ENCODE results near the gene XRN2. TPM values are rescaled to one million over a fixed set of nuclear protein-coding genes. Genes with fewer than 3 reads are reported as not detected.

Gene XRN2
- polyA plus RNA-seq, 3 donors, result 53.1 to 111 (median 101) TPM

DNA sequence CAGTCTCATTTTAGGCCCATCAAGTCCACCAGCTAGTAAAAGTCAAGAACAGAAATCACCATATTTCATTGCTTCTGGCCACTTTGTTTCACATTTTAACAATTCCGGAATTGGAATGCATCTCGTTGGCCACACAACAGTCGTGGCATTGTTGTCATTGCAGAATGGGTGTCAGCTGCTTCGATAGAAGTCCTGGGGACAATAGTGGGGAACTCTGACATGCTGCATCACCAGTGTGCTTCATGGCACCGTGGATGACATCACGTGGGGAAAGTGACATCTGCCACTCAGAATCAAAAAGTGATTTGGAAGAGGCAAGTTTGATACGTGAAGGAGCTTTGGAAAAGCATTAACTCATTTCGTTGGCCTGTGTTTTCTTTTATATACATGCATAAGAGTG is 43.8 kb upstream of the XRN2 start:
- WGBS (ENCODE audit: insufficient coverage), result 96% methylated on average over 5 of the region's 8 CpGs
- no peak overlapping the region for H3K9ac ChIP-seq (ENCODE audit: insufficient read depth, low read length, poor library complexity, severe bottlenecking)
- H3K9me3 ChIP-seq (replicated peaks in 1 of 2; ENCODE audit: control insufficient read depth in 1 of 2, insufficient read depth in 1 of 2, low read length in 2 of 2), result no peaks in the 10 kb centered on the region
- no peak for DNase-seq
- no peaks in the 10 kb centered on the region for H3K36me3 ChIP-seq (replicated peaks in 1 of 2; ENCODE audit: control insufficient read depth in 1 of 2, insufficient read depth in 2 of 2, low read length in 2 of 2)
- no peak overlapping the region for H3K27ac ChIP-seq (ENCODE audit: low read depth in 1 of 2, low read length in 2 of 2)
- H4K20me1 ChIP-seq (ENCODE audit: insufficient read depth, low read length), result no peaks in the 10 kb centered on the region
- Mint-ChIP-seq H3K27me3 (ENCODE audit: low read depth in 3 of 3) (peaks cover 3 to 9% (median 6%) of the 10 kb centered on the region in 3 donors), H3K4me3 (no peak overlapping the region), H3K9me3 (peaks cover 0 to 6% (median 0%) of the 10 kb centered on the region in 7 donors), H3K36me3 (no peaks in the 10 kb centered on the region), H3K4me1 (no peaks in the 10 kb centered on the region), H3K27ac (no peak overlapping the region)
- H3K4me1 ChIP-seq (ENCODE audit: control insufficient read depth in 1 of 2, insufficient read depth in 2 of 2, low read length in 2 of 2), result no peaks in the 10 kb centered on the region
- H3K79me2 ChIP-seq (ENCODE audit: insufficient read depth, low read length), result no peaks in the 10 kb centered on the region
- no peak overlapping the region for H2AFZ ChIP-seq (ENCODE audit: insufficient read depth, low read depth, low read length, poor library complexity, severe bottlenecking)
- TF ChIP-seq, protein P1, sequence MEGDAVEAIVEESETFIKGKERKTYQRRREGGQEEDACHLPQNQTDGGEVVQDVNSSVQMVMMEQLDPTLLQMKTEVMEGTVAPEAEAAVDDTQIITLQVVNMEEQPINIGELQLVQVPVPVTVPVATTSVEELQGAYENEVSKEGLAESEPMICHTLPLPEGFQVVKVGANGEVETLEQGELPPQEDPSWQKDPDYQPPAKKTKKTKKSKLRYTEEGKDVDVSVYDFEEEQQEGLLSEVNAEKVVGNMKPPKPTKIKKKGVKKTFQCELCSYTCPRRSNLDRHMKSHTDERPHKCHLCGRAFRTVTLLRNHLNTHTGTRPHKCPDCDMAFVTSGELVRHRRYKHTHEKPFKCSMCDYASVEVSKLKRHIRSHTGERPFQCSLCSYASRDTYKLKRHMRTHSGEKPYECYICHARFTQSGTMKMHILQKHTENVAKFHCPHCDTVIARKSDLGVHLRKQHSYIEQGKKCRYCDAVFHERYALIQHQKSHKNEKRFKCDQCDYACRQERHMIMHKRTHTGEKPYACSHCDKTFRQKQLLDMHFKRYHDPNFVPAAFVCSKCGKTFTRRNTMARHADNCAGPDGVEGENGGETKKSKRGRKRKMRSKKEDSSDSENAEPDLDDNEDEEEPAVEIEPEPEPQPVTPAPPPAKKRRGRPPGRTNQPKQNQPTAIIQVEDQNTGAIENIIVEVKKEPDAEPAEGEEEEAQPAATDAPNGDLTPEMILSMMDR (IDR thresholded peaks at IDR 0.05), result no peak
- intact Hi-C loops (cut with micrococcal nuclease), result no loop called here
- no peaks in the 10 kb centered on the region for H3K27me3 ChIP-seq (ENCODE audit: control insufficient read depth in 2 of 2, insufficient read depth in 2 of 2, low read length in 2 of 2)
- no peak overlapping the region for H3K4me3 ChIP-seq (replicated peaks in 1 of 3; ENCODE audit: low read depth in 2 of 3, low read length in 3 of 3)
- H3K4me2 ChIP-seq (replicated peaks; ENCODE audit: extremely low read depth, low read length, poor library complexity, severe bottlenecking), result no peak overlapping the region

DNA sequence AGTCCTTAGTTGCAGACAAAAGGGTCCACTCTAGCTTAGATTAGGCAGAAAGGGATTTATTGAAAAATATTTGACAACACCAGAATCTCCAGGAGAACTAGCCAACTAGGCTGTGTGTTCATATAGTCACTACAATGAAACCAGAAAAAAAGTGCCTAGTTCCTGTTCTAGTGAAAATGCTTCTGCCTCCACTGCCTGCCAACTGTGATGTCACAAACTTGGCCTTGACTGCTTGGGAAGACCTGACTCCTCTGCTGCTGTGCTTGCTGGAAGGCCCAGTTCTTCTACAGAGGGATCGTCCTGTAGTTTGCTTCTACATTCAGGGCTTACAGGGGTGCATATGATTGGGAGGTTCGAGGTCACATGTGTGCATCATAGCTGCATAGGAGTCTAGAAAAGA is 40.3 kb upstream of the XRN2 start:
- peaks cover 0 to 12% of the 10 kb centered on the region in 2 donors for H3K9me3 ChIP-seq (replicated peaks in 1 of 2; ENCODE audit: control insufficient read depth in 1 of 2, insufficient read depth in 1 of 2, low read length in 2 of 2)
- H2AFZ ChIP-seq (ENCODE audit: insufficient read depth, low read depth, low read length, poor library complexity, severe bottlenecking), result no peak overlapping the region
- no peaks in the 10 kb centered on the region for H3K36me3 ChIP-seq (replicated peaks in 1 of 2; ENCODE audit: control insufficient read depth in 1 of 2, insufficient read depth in 2 of 2, low read length in 2 of 2)
- H3K27ac ChIP-seq (ENCODE audit: low read depth in 1 of 2, low read length in 2 of 2), result no peak overlapping the region
- H3K4me1 Mint-ChIP-seq, result no peaks in the 10 kb centered on the region
- no peak overlapping the region for H3K4me3 Mint-ChIP-seq
- 83% methylated on average over 1 of the region's 2 CpGs for WGBS (ENCODE audit: insufficient coverage)
- H3K27me3 ChIP-seq (ENCODE audit: control insufficient read depth in 2 of 2, insufficient read depth in 2 of 2, low read length in 2 of 2), result no peaks in the 10 kb centered on the region
- H3K36me3 Mint-ChIP-seq, result no peaks in the 10 kb centered on the region
- TF ChIP-seq, protein P1 (IDR thresholded peaks at IDR 0.05), result no peak
- peaks cover 2 to 16% (median 5%) of the 10 kb centered on the region in 3 donors for H3K27me3 Mint-ChIP-seq (ENCODE audit: low read depth in 3 of 3)
- H3K4me2 ChIP-seq (replicated peaks; ENCODE audit: extremely low read depth, low read length, poor library complexity, severe bottlenecking), result no peak overlapping the region
- H3K9ac ChIP-seq (ENCODE audit: insufficient read depth, low read length, poor library complexity, severe bottlenecking), result no peak overlapping the region
- no peak for DNase-seq
- no peaks in the 10 kb centered on the region for H4K20me1 ChIP-seq (ENCODE audit: insufficient read depth, low read length)
- no peak overlapping the region for H3K27ac Mint-ChIP-seq
- H3K4me1 ChIP-seq (ENCODE audit: control insufficient read depth in 1 of 2, insufficient read depth in 2 of 2, low read length in 2 of 2), result no peaks in the 10 kb centered on the region
- peaks cover 0 to 10% (median 6%) of the 10 kb centered on the region in 7 donors for H3K9me3 Mint-ChIP-seq
- no peak overlapping the region for H3K4me3 ChIP-seq (replicated peaks in 1 of 3; ENCODE audit: low read depth in 2 of 3, low read length in 3 of 3)
- no peaks in the 10 kb centered on the region for H3K79me2 ChIP-seq (ENCODE audit: insufficient read depth, low read length)
- intact Hi-C loops (cut with micrococcal nuclease), result no loop called here

Data from CD14-positive monocyte (primary cell).